Measurements from ENCODE around the gene TMOD2.

The TMOD2 gene

DNA sequence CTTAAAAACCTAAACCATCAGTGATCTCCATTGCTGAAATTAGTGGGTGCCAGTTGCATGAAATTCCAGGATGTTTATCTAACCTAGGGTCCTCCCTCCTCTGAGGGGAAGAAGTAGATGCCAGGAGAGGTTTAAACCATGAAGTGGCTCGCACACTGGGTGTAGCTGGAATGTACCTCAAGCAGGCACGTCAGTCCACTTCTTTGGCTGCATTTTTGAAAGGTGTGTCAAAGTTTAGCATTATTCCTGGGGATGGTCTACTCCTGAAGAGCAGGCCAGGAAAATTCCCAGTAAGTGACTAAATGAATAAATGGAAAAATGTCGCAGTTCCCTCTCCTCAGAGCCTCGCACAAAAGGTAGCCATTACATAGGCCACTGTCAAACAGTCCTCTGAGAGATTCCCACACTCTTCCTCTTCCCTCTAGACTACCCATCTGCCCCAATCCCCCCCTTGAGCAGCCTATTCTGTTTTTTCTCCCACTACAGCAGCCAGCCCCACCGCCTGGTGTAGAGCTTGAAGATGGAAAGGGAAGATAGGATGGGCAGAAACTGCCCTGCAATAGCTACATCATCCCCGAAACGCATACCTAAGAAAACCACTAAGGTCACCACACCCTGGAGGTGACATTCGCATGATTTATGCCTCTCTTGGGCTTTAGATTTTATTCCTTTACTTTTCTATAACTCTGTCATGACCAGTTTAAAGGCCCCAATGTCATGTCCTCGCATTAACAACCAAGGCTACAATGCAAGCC is 77.4 kb downstream of the TMOD2 start:
- no peak for DNase-seq

- DNase-seq = peak; percentile 63
Measured at GRCh38 chr15:51829376-51830275, 78.2 kb downstream of the TMOD2 start, which contains the start of gene TMOD3. TSS of gene TMOD3 (plus strand) at chr15:51829653. CDS start at chr15:51862885, 33,232 bp downstream.

DNA sequence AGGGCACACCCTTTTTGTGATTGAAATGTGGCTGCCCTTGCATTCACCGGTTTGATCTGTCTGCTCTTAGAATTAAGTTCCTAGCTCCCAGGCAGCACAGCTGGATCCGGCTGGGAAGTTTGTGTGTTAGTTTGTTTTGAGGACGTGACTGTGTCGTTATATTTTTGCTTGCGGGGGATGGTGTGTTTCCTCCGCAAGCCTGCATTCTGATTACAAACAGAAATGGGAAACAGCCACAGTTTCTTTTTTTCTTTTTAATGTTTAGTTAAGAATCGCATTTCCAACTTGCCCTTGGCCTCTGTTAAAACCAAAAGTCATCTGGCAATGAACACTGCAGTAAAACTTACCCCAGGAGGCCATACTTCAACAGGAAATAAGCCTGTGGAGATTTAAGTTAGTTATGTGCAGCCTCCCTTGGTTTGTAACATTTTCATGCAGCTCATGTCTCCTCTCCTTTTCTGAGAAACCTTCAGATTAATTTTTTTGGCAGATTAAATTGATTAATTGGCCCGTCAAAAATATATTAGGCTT is 78.9 kb downstream of the TMOD2 start:
- no peak for DNase-seq

DNA sequence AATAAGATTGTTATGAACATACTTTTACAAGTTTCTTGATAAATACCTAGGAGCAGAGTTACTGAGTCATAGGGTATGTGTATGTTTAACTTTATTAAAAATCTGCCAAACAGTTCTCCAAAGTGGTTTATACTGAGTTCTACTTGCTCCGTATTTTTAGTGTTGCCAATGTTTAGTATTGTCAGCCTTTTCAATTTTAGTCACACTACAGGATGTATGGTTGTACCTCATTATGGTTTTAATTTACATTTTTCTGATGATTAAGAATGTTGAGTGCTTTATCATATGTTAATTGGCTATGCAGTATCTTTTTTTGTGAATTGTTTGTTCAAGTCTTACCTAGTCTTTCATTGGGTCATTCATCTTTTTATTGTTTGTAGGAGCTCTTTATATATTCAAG is 82.4 kb downstream of the TMOD2 start:
- no peak for DNase-seq

DNA sequence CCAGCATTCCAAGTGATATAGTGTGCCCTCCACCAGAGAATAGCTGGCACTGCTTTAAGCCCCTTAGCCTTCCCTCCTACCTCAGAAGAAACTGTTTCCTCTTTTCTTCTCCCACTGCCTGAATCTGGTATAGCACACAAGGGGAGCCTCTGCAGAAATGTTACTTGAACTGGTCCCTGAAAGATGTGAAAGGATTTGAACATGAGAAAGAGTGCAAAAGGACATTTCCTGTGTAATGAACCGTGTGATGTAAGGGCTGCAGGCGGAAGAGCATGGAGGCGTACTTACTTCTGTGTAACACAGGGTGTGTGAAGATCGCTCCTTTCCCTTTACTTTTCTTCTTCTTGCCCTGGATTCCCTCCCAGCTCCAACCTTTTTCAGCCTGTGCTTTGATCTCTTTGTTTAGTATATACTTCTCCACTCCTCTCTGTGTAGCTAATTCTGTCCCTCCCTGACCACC is 86.4 kb downstream of the TMOD2 start:
- DNase-seq = no peak

GRCh38 chr15:51838270-51838669 is 86.9 kb downstream of the TMOD2 start:
- DNase-seq = no peak

DNA sequence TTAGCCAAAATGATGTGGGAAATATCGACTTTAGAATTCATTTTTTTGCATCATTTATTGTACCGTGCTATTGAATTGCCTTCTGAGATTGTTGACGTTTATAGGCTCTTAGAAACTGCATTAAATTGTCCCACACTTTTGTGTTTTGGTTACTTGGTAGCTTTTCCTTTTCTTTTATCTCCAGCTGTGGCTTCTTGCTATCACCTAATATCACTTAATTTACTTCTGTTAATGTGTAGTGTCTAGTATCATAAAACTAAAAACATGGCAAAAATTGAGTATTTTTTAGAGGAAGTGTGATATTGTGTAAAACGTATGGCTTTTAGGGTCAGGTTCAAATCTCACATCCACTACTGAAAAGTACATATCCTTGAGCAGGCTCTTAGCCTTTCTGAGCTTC is 89.3 kb downstream of the TMOD2 start:
- DNase-seq = no peak

GRCh38 chr15:51841406-51842040 is 90.1 kb downstream of the TMOD2 start:
- no peak for DNase-seq

GRCh38 chr15:51842265-51842664 is 90.9 kb downstream of the TMOD2 start:
- DNase-seq = no peak

DNA sequence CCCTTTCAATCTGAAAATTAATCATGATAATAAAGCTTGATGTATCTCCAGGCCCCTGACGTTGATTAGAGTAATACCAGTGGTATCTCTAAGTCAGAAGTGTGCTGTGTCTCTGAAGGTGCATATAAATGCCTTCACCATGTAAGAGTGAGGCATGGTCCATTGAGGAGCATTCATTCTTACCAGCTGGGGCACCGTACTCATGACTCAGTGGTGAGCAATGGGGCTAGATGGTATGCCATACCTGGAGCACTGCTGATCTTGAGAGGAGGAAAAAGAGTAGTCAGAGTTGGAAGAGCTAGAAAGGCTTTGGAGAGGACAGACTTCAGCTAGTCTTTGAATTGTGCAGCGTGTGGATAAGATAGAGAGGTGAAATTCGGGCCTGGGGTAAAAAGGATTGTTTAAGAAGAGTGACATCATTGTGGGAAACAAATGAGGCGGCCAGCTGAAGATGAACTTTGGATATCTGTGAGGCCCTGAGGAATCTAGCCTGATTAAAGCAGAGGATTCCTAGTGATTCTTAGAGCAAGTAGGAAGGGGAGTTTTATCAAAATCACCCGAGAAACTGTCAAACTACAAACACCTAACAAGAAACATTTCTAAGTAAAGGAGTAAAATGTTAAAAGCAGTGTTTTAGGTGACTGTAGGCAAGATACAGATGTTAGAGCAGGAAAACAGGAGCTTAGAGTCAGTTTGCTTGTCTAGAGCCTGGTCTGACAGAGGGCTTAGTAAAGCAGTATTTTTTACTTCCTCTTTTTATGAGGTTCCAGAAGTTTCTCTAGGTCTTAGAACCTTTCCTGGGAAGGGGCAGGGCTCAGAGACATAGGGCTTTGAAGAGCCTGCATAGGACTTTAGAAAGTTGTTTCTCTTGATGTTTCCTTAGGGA is 91.7 kb downstream of the TMOD2 start:
- DNase-seq = no peak

DNA sequence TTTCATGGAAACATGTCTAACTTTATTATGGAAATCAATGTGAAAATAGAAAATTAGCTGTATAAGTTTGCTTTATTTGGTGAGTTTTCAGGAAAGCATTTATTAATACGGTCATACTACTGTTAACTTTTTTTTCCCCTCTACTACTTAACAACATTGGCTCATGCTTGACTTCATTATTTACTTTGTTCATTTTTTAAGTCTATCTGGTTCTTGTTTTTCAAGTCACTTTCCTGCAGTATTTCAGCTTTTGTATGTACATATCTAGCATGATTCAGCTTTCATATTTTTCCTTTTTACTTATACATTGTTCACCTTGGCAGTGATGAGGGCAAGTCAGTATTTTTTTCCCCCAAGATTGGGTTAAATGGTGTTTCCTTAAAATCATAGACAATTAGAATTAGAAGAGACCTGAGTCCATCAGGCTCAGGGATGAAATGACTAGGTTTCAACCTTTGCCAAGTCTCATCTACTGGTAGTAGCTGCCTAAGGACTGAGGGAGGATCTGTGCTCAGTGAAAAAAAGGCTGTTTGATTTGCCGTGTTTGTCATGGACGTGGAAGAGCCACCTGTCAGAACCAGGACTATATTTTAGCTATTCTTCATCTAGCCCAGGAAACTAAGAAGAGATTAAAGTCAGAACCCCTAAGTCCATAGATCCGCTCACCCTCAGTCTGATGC is 93.5 kb downstream of the TMOD2 start:
- DNase-seq = no peak

GRCh38 chr15:51846066-51846462 is 94.7 kb downstream of the TMOD2 start:
- no peak for DNase-seq

GRCh38 chr15:51846463-51847230 is 95.2 kb downstream of the TMOD2 start:
- DNase-seq = no peak

DNA sequence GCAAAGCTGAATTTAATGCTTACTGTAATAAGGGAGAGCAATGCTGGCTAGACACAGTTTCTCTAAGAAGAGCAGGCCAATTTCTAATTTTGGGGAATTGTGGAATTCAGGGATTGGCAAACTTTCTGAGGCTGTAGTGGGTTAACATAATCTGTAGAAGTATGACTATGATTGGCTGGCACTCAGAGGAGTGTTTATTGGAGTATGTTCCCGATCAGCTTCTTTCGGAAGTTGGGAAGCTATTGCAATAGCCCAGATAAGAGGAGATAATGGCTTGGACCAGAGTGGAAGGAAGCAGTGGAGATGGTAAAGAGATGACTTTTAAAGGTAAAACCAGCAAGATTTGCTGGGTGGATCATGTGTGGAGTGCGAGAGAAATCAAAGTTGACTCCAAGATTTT is 97.4 kb downstream of the TMOD2 start:
- DNase-seq = no peak

GRCh38 chr15:51849860-51850259 is 98.5 kb downstream of the TMOD2 start:
- no peak for DNase-seq

GRCh38 chr15:51853998-51854397 is 102.6 kb downstream of the TMOD2 start:
- DNase-seq = no peak

DNA sequence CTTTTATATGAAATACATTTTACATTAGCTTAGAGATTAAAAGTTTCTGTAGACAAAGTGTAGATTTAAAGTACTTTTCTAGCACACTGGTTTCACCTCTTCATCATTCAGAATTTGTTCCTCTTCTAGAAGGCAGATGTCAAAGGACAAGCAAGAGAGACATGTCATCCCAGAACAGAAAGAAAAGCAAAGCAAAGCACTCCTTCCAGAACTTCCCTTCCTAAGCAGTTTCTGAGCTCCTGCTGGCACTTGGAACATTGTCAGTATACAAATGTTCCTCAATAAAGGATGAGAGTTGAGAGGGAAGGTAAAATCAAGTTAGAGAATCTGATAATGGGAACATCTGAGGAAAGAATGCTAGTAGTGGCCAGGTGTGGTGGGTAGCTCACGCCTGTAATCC is 104.2 kb downstream of the TMOD2 start:
- DNase-seq = no peak

DNA sequence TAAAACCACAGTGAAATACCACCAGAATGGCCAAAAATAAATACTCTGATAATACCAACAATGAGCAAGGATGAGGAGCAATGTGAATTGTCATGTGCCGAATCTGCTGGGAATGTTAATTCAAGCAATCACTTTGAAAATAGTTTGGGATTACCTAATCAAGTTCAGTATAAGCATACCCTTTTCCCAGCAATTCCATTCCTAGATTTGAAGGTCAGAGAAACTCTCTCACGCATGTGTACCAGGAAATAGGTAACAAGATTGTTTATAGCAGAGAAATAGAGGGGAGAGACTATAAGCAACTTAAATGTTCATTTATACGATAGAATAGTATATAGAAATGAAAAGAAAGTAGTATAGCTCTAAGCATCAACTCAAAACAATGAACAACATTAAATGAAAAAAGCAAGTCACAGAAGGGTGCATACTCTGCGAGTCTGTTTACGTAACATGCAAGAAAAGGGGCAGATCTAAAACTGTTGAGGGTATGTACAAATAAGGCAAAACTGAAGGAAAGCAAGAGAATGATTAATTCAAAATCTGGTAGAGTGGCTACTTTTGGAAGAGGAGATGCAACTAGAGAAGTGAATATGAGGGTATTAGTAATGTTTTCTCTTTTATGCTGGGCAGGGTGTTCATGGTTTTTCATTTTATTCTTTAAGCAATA is 105.5 kb downstream of the TMOD2 start:
- DNase-seq = no peak

GRCh38 chr15:51861557-51862359 is 110.4 kb downstream of the TMOD2 start:
- DNase-seq = no peak
